ENCODE measurements around the gene RSAD2.

The RSAD2 gene, protein sequence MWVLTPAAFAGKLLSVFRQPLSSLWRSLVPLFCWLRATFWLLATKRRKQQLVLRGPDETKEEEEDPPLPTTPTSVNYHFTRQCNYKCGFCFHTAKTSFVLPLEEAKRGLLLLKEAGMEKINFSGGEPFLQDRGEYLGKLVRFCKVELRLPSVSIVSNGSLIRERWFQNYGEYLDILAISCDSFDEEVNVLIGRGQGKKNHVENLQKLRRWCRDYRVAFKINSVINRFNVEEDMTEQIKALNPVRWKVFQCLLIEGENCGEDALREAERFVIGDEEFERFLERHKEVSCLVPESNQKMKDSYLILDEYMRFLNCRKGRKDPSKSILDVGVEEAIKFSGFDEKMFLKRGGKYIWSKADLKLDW

DNA sequence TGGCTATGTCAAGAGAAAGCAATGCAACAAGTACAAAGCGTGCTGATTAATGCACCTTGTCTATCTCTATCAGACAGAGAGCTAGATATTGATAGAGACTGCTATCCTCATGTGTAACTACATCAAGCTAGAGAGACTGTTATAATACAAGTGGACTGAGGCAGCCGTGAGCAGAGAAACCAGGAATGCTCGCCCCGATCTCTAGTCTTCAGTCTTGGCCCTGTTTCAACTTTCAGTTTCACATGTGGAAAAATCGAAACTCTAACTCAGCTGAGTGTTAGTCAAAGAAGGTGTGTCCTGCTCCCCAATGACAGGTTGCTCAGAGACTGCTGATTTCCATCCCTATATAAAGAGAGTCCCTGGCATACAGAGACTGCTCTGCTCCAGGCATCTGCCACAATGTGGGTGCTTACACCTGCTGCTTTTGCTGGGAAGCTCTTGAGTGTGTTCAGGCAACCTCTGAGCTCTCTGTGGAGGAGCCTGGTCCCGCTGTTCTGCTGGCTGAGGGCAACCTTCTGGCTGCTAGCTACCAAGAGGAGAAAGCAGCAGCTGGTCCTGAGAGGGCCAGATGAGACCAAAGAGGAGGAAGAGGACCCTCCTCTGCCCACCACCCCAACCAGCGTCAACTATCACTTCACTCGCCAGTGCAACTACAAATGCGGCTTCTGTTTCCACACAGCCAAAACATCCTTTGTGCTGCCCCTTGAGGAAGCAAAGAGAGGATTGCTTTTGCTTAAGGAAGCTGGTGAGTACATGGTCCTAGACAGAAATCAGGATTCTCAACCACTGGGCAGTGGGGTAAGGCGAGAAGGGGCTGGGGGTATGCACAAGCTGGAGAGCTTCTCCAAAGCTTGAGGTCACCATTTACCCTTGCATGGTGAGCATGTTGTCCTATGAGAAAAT is at the start of gene RSAD2:
RSAD2 (plus strand) TSS at position 376 of the 903 bp plus-strand sequence; CDS start at position 400, 24 bp downstream.
- TF ChIP-seq, protein P1, sequence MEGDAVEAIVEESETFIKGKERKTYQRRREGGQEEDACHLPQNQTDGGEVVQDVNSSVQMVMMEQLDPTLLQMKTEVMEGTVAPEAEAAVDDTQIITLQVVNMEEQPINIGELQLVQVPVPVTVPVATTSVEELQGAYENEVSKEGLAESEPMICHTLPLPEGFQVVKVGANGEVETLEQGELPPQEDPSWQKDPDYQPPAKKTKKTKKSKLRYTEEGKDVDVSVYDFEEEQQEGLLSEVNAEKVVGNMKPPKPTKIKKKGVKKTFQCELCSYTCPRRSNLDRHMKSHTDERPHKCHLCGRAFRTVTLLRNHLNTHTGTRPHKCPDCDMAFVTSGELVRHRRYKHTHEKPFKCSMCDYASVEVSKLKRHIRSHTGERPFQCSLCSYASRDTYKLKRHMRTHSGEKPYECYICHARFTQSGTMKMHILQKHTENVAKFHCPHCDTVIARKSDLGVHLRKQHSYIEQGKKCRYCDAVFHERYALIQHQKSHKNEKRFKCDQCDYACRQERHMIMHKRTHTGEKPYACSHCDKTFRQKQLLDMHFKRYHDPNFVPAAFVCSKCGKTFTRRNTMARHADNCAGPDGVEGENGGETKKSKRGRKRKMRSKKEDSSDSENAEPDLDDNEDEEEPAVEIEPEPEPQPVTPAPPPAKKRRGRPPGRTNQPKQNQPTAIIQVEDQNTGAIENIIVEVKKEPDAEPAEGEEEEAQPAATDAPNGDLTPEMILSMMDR (IDR thresholded peaks at IDR 0.05; ENCODE audit: borderline replicate concordance, control extremely low read depth, extremely low read depth, insufficient read depth, missing control alignments), result no peak
- DNase-seq (ENCODE audit: low spot score), result no peak
- in situ Hi-C loops (cut with MboI; ENCODE audit: low sequenced_read_pairs, unreplicated experiment), result no loop called here

DNA sequence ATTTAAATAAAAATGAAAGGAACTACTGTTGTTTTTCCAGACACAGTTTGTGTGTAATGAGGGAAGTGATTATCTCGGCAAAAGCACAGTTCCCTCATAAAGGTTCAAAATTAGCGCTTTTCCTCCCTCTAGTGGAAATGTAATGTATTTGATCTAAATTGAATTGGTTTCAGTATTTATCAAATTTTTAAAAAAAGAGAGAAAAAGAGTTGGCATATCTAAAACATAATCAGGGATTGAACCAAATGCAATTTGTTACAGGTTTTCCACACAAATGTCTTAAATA is 49.3 kb upstream of the RSAD2 start:
- TF ChIP-seq, protein P1 (IDR thresholded peaks at IDR 0.05; ENCODE audit: borderline replicate concordance, control extremely low read depth, extremely low read depth, insufficient read depth, missing control alignments), result no peak
- in situ Hi-C loops (cut with MboI; ENCODE audit: low sequenced_read_pairs, unreplicated experiment), result no loop called here
- DNase-seq (ENCODE audit: low spot score), result no peak

DNA sequence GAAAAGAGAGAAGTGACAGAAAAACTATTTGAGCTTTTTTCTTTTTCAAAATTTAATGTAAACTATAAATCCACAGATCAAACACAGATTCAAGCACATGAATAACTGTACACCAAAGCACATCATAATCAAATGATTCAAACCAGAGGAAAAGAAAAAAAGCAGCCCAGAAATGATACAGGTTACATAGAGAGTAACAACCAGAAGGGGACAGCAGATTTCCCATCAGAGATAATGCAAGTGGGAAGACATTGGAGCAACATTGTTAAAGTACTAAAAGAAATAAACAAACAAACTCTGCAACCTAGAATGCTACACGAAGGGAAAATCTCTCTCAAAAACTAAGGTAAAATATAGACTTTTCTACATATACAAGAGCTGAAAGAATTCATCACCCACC is 46.3 kb upstream of the RSAD2 start:
- no peak for DNase-seq (ENCODE audit: low spot score)
- TF ChIP-seq, protein P1 (IDR thresholded peaks at IDR 0.05; ENCODE audit: borderline replicate concordance, control extremely low read depth, extremely low read depth, insufficient read depth, missing control alignments), result no peak
- in situ Hi-C loops (cut with MboI; ENCODE audit: low sequenced_read_pairs, unreplicated experiment), result no loop called here

DNA sequence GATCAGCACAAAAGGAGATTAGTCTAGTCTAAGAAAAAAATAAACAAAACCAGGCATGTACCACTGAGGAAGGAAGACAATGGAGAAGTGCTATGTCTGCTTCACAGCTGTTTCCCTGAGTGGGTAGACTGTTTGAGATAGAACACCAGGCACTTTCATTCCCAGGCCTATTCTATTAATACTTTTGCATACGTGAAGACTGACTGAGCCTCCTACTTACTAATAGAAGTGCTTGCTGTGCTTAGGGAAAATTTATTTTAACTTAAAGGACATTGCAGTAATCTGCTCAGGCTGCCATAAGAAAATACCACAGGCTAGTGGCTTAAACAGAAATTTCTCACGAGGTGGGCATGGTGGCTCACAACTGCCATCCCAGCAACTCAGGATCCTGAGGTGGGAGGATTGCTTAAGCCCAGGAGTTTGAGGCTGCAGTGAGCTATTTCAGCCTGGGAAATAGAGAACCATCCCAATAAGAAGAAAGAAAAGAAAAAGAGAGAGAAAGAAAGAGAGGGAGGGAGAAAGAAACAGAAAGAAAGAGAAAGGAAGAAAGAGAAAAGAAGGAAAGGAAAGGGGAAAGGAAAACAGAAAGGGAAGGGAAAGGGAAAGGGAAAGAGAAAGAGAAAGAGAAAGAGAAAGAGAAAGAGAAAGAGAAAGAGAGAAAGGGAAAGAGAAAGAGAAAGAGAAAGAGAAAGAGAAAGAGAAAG is 44.8 kb upstream of the RSAD2 start:
- TF ChIP-seq, protein P1 (IDR thresholded peaks at IDR 0.05; ENCODE audit: borderline replicate concordance, control extremely low read depth, extremely low read depth, insufficient read depth, missing control alignments), result no peak
- in situ Hi-C loops (cut with MboI; ENCODE audit: low sequenced_read_pairs, unreplicated experiment), result no loop called here
- no peak for DNase-seq (ENCODE audit: low spot score)

DNA sequence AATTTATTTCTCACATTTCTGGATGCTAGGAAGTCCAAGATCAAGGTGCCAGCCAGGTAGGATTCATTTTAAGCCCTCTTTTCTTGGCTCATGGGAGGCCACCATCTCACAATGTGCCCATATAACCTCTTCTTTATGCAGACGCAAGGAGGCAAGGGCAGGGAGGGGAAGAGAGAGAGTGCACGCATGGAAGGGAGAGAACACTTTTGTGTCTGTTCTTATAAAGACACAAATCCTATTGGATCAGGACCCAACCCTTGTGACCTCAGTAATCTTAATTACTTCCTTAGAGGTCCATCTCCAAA is 44.3 kb upstream of the RSAD2 start:
- no peak for DNase-seq (ENCODE audit: low spot score)
- in situ Hi-C loops (cut with MboI; ENCODE audit: low sequenced_read_pairs, unreplicated experiment), result no loop called here
- TF ChIP-seq, protein P1 (IDR thresholded peaks at IDR 0.05; ENCODE audit: borderline replicate concordance, control extremely low read depth, extremely low read depth, insufficient read depth, missing control alignments), result no peak

DNA sequence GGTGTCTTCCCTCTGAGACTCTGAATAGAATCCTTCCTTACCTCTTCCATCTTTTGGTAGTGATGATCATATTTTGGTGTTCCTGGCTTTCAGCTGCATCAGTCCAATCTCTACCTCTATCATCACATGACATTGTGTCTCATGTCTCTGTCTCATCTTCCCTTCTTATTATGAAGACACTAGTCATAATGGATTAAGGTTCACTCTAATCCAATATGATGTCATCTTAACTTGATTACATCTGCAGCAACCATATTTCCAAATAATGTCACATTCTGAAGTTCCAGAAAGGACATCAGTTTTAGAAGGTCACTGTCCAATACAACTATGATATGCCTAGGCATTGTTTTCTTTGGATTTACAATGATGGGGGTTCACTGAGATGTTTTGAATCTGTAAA is 43.4 kb upstream of the RSAD2 start:
- in situ Hi-C loops (cut with MboI; ENCODE audit: low sequenced_read_pairs, unreplicated experiment), result no loop called here
- TF ChIP-seq, protein P1 (IDR thresholded peaks at IDR 0.05; ENCODE audit: borderline replicate concordance, control extremely low read depth, extremely low read depth, insufficient read depth, missing control alignments), result no peak
- no peak for DNase-seq (ENCODE audit: low spot score)
